ENCODE data around the gene SPTBN4.
"Not testable (repeated sequence)": the region's sequence is repeated elsewhere in the genome, so short reads cannot be mapped to it uniquely, and the experiment has no call there.

Gene SPTBN4

DNA sequence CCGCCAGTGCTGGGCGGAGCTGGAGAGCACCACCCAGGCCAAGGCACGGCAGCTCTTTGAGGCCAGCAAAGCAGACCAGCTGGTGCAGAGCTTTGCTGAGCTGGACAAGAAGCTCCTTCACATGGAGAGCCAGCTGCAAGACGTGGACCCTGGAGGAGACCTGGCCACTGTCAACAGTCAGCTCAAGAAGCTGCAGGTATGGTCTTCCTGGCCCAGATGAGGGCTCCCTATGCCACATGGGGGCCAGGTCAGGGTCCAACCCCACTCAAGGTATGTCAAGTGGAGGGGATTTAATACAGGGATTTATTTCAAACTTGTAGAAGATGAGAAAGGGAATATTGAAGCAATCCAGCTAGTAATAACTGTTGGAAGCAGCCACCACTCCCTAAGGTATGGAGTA, 67.3 kb downstream of the SPTBN4 start:
- DNase-seq, result no peak

DNA sequence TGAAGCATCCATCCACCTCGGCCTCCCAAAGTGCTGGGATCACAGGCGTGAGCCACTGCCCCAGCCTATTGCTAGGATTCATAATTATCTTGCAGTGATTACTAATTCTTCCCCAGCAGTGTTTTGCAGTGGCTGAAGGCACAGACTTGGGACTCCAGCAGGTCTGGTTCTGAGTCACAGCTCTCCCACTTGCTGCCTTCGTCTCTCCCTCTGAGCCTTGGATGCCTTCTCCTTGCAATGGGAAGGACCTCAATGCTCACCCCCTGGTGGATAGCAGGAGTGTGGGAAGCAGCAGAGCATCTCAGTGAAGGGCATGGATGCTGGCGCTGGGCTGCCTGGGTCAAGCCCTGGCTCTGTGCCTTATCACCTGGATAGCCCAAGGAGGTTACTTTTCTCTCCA, 72.3 kb downstream of the SPTBN4 start:
- no peak for DNase-seq

GRCh38 chr19:40542202-40542859, 75.5 kb downstream of the SPTBN4 start:
- DNase-seq, result peak; percentile 69

DNA sequence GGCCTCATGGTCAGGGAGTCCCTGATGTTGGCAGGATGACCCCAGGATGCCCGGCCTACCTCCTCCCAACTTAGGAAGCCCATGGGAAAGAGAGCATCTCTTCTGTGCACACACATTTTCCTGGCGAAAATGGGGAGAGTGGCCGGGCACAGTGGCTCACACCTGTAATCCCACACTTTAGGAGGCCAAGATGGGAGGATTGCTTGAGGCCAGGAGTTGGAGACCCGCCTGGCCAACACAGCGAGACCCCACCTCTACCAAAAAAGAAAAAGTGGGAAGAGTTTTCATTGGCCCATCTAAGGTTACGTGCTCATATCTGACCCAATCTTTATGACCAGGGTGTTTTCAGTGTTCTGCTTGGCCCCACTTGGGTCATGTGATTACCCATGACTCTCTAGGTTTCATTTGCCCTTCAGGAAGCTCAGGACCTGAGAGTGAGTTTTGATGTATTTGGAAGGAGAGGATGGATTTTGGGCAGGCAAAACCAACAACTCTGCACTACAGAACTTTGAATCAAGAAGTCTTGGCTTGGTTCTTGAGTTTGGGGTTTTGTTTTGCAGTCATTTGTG, 76.3 kb downstream of the SPTBN4 start:
- no peak for DNase-seq

- not testable (repeated sequence) for DNase-seq
Measured at GRCh38 chr19:40546153-40546841, 79.5 kb downstream of the SPTBN4 start.

DNA sequence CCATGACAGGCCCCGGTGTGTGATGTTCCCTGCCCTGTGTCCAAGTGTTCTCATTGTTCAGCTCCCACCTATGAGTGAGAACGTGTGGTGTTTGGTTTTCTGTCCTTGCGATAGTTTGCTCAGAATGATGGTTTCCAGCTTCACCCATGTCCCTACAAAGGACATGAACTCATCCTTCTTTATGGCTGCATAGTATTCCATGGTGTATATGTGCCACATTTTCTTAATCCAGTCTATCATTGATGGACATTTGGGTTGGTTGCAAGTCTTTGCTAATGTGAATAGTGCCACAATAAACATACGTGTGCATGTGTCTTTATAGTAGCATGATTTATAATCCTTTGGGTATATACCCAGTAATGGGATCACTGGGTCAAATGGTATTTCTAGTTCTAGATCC, 80.4 kb downstream of the SPTBN4 start:
- DNase-seq, result not testable (repeated sequence)

DNA sequence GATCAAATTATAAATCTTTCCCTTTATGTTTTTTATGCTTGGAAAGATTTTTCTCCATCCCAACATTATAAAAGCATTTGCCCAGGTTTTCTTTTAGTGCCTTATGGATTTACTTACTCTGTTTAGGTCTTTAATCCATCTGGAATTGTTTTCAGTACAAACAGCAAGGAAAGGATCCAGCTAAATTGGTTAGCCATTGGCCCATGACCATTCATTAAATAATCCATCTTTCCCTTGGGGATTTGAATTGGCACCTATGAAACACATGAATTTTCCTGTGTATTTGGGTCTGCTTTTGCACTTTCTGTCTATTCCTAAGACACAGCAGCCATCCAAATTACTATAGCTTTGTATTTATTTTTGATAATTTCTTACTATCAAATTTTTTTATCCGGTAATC, 81.0 kb downstream of the SPTBN4 start:
- DNase-seq, result no peak

- DNase-seq, result no peak
Measured at GRCh38 chr19:40549007-40549708, 82.4 kb downstream of the SPTBN4 start.

- DNase-seq, result no peak
Measured at GRCh38 chr19:40550951-40551350, 84.2 kb downstream of the SPTBN4 start.

GRCh38 chr19:40552848-40553247, 86.0 kb downstream of the SPTBN4 start:
- DNase-seq, result no peak

GRCh38 chr19:40553885-40554857, 87.4 kb downstream of the SPTBN4 start:
- DNase-seq, result no peak

DNA sequence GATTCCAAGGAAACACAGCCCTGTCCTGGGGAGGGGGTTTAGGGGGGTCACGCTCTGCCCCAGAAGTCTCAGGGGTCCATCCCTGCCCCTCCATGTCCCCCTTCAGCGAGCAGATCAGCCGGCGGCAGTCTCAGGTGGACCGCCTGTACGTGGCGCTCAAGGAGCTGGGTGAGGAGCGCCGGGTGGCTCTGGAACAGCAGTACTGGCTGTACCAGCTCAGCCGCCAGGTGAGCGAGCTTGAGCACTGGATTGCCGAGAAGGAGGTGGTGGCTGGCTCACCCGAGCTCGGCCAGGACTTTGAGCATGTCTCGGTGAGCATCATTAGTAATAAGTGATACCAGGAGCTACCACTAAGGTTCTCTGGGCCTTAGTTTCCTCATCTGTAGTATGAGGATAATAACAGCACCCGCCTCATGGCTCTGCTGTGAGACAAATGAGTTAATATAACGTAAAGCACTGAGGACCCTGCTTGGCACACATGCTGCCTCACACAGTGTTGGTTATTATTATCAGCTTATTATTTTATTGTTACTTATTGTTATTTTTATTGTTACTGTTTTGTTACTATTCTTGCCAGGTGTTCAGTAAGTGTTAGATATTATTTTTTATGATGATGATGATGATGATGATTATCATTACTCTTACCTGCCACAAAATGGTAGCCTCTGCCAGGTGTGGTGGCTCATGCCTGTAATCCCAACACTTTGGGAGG, 89.3 kb downstream of the SPTBN4 start:
- DNase-seq, result no peak

DNA sequence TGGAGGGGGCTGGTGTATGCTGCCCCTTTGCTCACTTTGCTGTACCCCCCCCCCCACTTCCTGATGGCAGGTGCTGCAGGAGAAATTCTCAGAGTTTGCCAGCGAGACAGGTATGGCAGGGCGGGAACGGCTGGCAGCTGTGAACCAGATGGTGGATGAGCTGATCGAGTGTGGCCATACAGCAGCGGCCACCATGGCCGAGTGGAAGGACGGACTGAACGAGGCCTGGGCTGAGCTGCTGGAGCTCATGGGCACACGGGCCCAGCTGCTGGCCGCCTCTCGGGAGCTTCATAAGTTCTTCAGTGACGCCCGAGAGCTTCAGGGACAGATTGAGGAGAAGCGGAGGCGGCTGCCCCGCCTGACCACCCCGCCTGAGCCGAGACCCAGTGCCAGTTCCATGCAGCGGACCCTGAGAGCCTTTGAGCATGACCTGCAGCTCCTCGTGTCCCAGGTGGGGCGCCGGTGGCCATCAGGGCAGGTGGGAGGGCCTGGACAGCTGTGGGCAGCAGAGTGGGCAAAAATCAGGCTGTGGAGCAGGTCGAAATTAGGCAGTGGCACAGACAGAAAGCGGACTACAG, 90.2 kb downstream of the SPTBN4 start:
- no peak for DNase-seq

GRCh38 chr19:40559394-40559793, 92.6 kb downstream of the SPTBN4 start:
- no peak for DNase-seq

GRCh38 chr19:40560092-40560507, 93.3 kb downstream of the SPTBN4 start:
- no peak for DNase-seq

- DNase-seq, result no peak
Measured at GRCh38 chr19:40561947-40562346, 95.1 kb downstream of the SPTBN4 start.

GRCh38 chr19:40564535-40564934, 97.7 kb downstream of the SPTBN4 start:
- DNase-seq, result not testable (repeated sequence)

GRCh38 chr19:40565355-40565754, 98.6 kb downstream of the SPTBN4 start:
- DNase-seq, result no peak

GRCh38 chr19:40565910-40566495, 99.2 kb downstream of the SPTBN4 start:
- DNase-seq, result no peak

- peak; percentile 59 for DNase-seq
Measured at GRCh38 chr19:40567040-40567749, 100.4 kb downstream of the SPTBN4 start.
